Kidney tubule cell (primary cell): ENCODE data around the gene RDH13.
"Not testable (repeated sequence)": the region's sequence is repeated elsewhere in the genome, so short reads cannot be mapped to it uniquely, and the experiment has no call there.

Experiments used
- DNase-seq: peaks from one replicate; pipeline ENCODE4 v3.0.0-alpha.2; 2018; ENCODE audit warnings: low spot score

RDH13 gene

DNA sequence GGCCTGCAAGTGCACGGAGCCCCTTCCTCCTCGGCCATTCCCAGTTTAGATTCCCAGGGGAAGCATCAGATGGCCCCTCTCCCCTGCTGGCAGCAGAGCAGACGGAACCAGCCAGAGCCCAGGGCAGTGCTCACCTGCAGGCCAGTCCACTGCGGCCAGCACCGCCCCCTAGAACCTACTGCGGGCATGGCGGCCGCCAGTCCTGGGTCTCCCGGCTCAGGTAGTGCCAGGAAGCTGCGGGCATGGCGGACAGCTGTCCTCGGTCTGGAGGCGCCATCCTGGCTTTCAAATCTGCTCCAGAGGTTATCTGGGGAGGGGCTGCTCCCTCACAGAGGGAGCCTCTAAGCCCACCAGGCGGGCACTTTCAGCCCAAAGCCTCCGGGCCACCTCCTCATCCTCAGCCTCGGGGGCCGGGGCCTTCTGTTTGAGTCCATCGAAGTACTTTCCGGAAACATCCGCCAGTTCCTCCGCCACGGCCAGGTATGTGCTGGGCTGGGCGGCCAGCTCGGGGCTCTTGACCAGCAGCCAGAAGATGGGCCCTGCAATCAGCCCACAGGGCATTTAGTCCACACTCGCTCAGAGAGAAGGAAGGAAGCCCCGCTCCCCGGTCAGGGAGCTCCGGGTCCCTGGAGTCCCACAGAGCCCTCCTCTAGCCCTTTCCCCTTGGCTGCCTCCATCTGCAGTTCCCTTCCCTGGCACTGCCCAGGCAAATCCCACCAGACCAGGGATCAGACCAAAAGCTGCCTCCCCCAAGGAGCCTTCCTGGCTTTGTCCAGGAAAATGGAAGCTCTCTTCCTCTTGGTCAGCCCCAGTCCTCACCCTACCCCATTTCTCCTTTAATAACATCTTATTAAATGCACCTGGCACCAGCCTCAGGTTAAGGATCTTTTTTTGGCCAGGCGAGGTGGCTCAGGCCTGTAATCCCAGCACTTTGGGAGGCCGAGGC, 17.9 kb downstream of the RDH13 start:
- no peak for DNase-seq

GRCh38 chr19:55044286-55044685, 18.7 kb downstream of the RDH13 start:
- no peak for DNase-seq

GRCh38 chr19:55042688-55043087, 20.3 kb downstream of the RDH13 start:
- DNase-seq: no peak

GRCh38 chr19:55042344-55042678, 20.6 kb downstream of the RDH13 start:
- no peak for DNase-seq

- no peak for DNase-seq
Observed at GRCh38 chr19:55041627-55042343, 21.2 kb downstream of the RDH13 start.

- DNase-seq: no peak
Observed at GRCh38 chr19:55041244-55041626, 21.7 kb downstream of the RDH13 start.

GRCh38 chr19:55040654-55041053, 22.3 kb downstream of the RDH13 start:
- not testable (repeated sequence) for DNase-seq

DNA sequence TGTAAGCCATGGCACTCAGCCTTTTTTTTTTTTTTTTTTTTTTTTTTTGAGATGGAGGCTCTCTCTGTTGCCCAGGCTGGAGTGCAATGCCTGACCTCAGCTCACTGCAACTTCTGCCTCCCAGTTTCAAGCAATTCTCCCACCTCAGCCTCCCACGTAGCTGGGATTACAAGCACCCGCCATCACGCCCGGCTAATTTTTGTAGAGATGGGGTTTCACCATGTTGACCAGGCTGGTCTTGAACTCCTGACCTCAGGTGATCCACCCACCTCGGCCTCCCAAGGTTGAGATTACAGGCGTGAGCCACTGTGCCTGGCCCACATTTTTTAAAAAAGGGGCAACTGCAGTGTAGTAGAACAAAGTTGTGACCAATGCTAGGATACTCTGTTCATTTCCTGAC, 25.3 kb downstream of the RDH13 start:
- DNase-seq: not testable (repeated sequence)

DNA sequence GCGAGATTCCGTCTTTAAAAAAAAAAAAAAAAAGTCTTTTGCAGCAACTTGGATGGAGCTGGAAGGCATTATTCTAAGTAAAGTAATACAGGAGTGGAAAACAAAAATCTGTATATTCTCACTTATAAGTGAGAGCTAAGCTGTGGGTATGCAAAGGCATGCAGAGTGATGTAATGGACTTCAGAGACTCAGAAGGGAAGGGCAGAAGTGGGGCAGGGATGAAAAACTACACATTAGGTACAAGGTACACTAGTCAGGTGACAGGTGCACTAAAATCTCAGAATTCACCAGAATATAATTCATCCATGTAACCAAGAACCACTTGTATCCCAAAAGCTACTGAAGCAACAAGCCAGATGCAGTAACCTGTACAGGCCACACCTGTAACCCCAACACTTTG, 26.9 kb downstream of the RDH13 start:
- DNase-seq: no peak

DNA sequence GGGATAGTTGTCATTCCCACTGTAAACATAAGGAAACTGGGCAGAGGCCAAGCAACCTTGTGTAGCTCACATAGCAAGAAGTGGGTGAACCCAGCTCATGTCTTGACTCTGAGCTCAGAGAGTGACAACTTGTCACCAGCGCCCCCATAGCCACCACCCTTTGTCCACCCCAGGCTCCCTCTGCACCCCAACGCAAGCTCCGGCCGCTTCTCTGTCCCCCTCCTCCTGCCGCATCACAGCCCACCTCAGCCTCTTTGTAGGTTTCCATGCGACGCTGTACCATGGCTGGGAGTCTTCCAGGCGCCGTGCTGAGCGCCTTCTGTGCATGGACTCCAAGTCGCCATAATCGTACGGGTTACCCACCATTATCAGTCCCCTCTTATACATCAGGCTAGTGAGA, 28.2 kb downstream of the RDH13 start:
- DNase-seq: no peak

- DNase-seq: not testable (repeated sequence)
Observed at GRCh38 chr19:55032976-55033643, 29.8 kb downstream of the RDH13 start.

- no peak for DNase-seq
Observed at GRCh38 chr19:55032170-55032800, 30.7 kb downstream of the RDH13 start.

- no peak for DNase-seq
Observed at GRCh38 chr19:55031178-55031577, 31.8 kb downstream of the RDH13 start.

DNA sequence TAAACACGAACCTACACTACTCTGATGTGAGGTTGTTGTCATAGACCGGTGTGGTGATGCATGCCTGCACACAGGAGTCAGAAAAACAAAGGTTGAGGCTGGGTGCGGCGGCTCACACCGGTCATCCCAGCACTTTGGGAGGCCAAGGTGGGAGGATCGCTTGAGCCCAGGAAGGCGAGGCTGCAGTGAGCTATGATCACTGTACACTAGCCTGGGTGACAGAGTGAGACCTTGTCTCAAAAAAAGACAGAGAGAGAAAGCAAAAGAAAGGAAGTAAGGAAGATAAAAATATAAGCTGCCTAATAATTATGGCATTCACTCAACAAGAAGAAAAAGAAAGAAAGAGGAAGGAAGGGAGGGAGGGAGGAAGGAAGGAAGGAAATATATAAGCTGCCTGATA, 34.2 kb downstream of the RDH13 start:
- DNase-seq: peak; percentile 10

DNA sequence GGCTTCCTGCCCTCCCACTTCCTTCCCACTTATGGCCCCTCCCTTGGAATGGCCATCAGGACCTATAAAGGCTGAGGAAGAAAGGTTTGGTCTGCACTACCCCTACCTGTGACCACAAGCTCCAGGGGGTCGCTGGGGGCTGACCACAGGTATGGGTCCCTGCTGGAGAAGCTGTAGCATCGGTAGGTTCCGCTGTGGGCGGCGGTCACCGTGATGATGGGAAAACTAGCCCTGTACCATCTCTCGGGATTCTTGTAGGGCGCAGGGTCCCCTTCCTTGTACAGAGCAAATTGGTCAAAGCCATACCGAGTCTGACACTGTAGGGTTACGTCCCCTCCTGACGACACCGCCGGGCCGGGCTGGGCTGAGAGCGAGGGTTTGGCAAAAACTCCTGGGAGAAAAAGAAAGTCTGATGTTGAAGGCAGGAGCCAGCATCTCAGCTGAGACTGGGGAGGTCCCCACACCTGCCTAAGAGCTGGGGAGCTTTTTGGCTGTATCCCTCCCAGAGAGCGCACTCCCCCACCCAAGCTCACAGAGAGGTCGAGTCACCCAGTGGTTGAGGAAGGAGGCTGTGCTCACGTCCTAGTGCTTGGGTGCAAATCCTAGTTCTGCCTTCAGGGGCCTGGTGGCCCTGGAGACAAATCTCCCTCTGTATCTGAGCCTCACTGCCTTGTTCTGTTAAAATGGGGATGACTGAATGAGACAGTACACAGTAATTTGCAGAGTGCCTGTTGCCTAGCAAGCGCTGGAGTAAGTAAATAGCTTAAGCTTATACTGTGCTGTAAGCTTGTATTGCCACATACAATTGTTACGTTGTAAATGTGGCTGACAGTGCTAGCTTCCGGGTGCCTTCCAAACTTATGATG, 35.2 kb downstream of the RDH13 start:
- DNase-seq: no peak

GRCh38 chr19:55027140-55027471, 35.8 kb downstream of the RDH13 start:
- not testable (repeated sequence) for DNase-seq

DNA sequence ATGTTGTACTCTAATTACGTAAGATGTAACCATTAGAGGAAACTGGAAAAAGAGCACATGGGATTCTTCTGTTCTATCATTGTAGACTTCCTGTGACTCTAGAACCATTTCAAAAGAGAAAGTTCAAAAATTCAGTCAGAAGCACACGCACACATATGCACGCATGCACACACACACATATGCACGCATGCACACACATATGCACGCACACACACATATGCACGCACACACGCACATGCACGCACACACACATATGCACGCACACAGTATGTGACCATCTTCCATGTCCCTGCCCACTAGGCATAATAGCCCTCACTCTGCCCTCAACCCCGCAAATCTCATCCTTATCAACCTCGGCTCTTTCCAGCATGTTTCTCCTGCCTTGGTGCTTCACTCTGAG, 38.8 kb downstream of the RDH13 start:
- no peak for DNase-seq

DNA sequence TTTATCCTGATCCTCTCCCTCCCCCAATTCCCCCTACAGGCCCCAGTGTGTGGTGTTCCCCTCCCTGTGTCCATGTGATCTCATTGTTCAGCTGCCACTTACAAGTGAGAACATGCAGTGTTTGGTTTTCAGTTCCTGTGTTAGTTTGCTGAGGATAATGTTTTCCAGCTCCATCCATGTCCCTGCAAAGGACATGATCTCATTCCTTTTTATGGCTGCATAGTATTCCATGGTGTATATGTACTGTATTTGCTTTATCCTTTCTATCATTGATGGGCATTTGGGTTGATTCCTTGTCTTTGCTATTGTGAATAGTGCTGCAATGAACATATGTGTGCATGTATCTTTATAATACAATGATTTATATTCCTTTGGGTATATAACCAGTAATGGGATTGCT, 42.6 kb downstream of the RDH13 start:
- not testable (repeated sequence) for DNase-seq

GRCh38 chr19:55018633-55019032, 44.3 kb downstream of the RDH13 start:
- DNase-seq: no peak

DNA sequence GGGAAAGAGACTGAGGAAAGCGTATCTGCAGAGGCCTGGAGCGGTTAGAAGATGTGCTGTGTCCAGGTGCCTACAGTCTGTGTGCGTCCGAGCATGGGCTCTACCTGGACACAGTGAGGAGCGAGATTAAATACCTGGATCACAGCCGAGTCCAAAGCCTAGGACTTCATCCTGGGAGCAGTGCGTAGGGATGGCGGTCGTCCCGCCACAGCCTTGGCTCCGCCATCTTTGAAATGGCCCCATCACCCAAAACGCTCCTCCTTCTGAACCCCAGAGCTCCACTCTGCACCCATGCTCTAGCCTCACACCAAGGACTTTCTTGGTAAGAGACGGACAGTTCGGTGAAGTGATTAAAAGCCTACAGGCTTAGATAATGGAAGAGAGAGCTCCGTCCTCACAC, 44.7 kb downstream of the RDH13 start:
- DNase-seq: no peak

- DNase-seq: no peak
Observed at GRCh38 chr19:55016017-55016416, 46.9 kb downstream of the RDH13 start.

DNA sequence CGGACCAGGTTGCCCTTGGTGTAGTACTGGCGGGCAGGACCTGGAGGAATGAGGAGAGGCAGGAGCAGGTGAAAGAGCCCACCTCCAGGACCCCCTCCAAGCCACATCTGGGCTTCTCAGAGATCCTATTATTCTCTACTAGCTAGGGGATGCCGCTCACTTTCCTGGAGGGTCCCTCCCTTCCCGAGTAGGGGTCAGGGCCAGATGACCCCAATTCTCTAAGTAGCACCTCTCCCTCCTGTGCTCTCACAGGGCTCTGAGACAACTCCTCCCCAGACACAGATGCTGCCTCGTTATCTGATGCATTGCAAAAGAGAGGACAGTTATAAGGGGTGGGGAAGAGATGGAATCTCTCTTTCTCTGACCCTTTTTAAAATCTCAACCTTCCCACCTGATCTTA, 47.8 kb downstream of the RDH13 start:
- no peak for DNase-seq
